Natural killer cell treated with Interleukin-12 subunit alpha and Interleukin-12 subunit beta and Interleukin-15 and Interleukin-18, amount 100 ng/mL, for 72 hours (primary cell): ENCODE data around the gene NTMT2. TPM values are rescaled to one million over a fixed set of nuclear protein-coding genes. Genes with fewer than 3 reads are reported as not detected.

Experiments used
- ATAC-seq, 2 donors: fragments of 150-1000 bp; cut with Tn5 transposase in 1 of 2; sonication (Bioruptor Pico), chemical (Tn5 transposase) in 1 of 2; 2 replicates each; pipeline ENCODE4 v1.10.0; 2021
- DNase-seq: peaks from one replicate; pipeline ENCODE4 v3.0.0; 2022; ENCODE audit warnings: low spot score
- H3K27ac Mint-ChIP-seq, 2 donors: 1 replicate in 1 of 2; 2 replicates in 1 of 2; pipeline ENCODE4 v1.8.0; 2022; ENCODE audit warnings: mixed read lengths in 2 of 2, mild to moderate bottlenecking in 1 of 2, moderate library complexity in 1 of 2
- H3K27me3 Mint-ChIP-seq, 2 donors: 1 replicate in 1 of 2; 2 replicates in 1 of 2; pipeline ENCODE4 v1.8.0; 2022; ENCODE audit warnings: mixed read lengths in 2 of 2
- H3K36me3 Mint-ChIP-seq: one replicate; pipeline ENCODE4 v1.8.0; 2022; ENCODE audit warnings: mixed read lengths
- H3K4me1 Mint-ChIP-seq, 2 donors: 1 replicate in 1 of 2; 2 replicates in 1 of 2; pipeline ENCODE4 v1.8.0; 2022; ENCODE audit warnings: low read depth in 2 of 2, mixed read lengths in 2 of 2, mild to moderate bottlenecking in 1 of 2
- H3K4me3 Mint-ChIP-seq: one replicate; pipeline ENCODE4 v1.8.0; 2022; ENCODE audit warnings: mixed read lengths
- H3K9me3 Mint-ChIP-seq: 2 replicates; pipeline ENCODE4 v1.8.0; 2022; ENCODE audit warnings: mixed read lengths
- total RNA-seq, 2 donors: library from RNA; stranded (reverse); gene quantifications; one replicate each; pipeline ENCODE4 v1.2.3, GENCODE V29; 2022

NTMT2 gene
- total RNA-seq, 2 donors from 2014 or later: not detected

GRCh38 chr1:170140371-170140770 is 5.4 kb upstream of the NTMT2 start:
- peaks cover 29 to 53% of the 10 kb centered on the region in 2 donors for H3K27me3 Mint-ChIP-seq
- peaks cover 10% of the 10 kb centered on the region for H3K9me3 Mint-ChIP-seq
- no peak overlapping the region for H3K27ac Mint-ChIP-seq
- no peak for ATAC-seq
- no peak for DNase-seq
- no peak overlapping the region for H3K4me3 Mint-ChIP-seq
- peaks cover 5% of the 10 kb centered on the region for H3K36me3 Mint-ChIP-seq
- H3K4me1 Mint-ChIP-seq: no peaks in the 10 kb centered on the region

- H3K27ac Mint-ChIP-seq: no peak overlapping the region
Measured at GRCh38 chr1:170145061-170145460, 698 bp upstream of the NTMT2 start.

GRCh38 chr1:170146720-170147263 is 1.0 kb downstream of the NTMT2 start:
- Mint-ChIP-seq H3K36me3 (peaks cover 5% of the 10 kb centered on the region), H3K9me3 (peaks cover 7% of the 10 kb centered on the region), H3K27ac (no peak overlapping the region), H3K4me1 (no peaks in the 10 kb centered on the region), H3K27me3 (peaks cover 21 to 27% of the 10 kb centered on the region in 2 donors), H3K4me3 (no peak overlapping the region)
- ATAC-seq (no peak), DNase-seq (no peak)

More at GRCh38 chr1:170145061-170145460, 698 bp upstream of the NTMT2 start:
- no peaks in the 10 kb centered on the region for H3K4me1 Mint-ChIP-seq
- DNase-seq (no peak), ATAC-seq (no peak)
- H3K9me3 Mint-ChIP-seq: peaks cover 7% of the 10 kb centered on the region
- H3K36me3 Mint-ChIP-seq: peaks cover 5% of the 10 kb centered on the region
- no peak overlapping the region for H3K4me3 Mint-ChIP-seq
- H3K27me3 Mint-ChIP-seq: peaks cover 22 to 35% of the 10 kb centered on the region in 2 donors

GRCh38 chr1:170149241-170149640 is 3.5 kb downstream of the NTMT2 start:
- peaks cover 14% of the 10 kb centered on the region for H3K36me3 Mint-ChIP-seq
- no peak overlapping the region for H3K27ac Mint-ChIP-seq
- peaks cover 19 to 34% of the 10 kb centered on the region in 2 donors for H3K27me3 Mint-ChIP-seq
- peaks cover 9% of the 10 kb centered on the region for H3K9me3 Mint-ChIP-seq
- ATAC-seq (no peak), DNase-seq (no peak)
- H3K4me3 Mint-ChIP-seq: no peak overlapping the region
- no peaks in the 10 kb centered on the region for H3K4me1 Mint-ChIP-seq

- peaks cover 17 to 27% of the 10 kb centered on the region in 2 donors for H3K27me3 Mint-ChIP-seq
Measured at GRCh38 chr1:170150016-170150415, 4.3 kb downstream of the NTMT2 start.

GRCh38 chr1:170150921-170151320 is 5.2 kb downstream of the NTMT2 start:
- ATAC-seq (no peak), DNase-seq (no peak)
- Mint-ChIP-seq H3K4me3 (no peak overlapping the region), H3K27me3 (peaks cover 15 to 25% of the 10 kb centered on the region in 2 donors), H3K36me3 (peaks cover 9% of the 10 kb centered on the region), H3K4me1 (no peaks in the 10 kb centered on the region), H3K9me3 (peaks cover 11% of the 10 kb centered on the region), H3K27ac (no peak overlapping the region)

More at GRCh38 chr1:170150016-170150415, 4.3 kb downstream of the NTMT2 start:
- Mint-ChIP-seq H3K4me1 (no peaks in the 10 kb centered on the region), H3K27ac (no peak overlapping the region), H3K4me3 (no peak overlapping the region), H3K9me3 (peaks cover 8% of the 10 kb centered on the region), H3K36me3 (peaks cover 9% of the 10 kb centered on the region)
- ATAC-seq (no peak), DNase-seq (no peak)

GRCh38 chr1:170153417-170153816 is 7.7 kb downstream of the NTMT2 start:
- no peaks in the 10 kb centered on the region for H3K4me1 Mint-ChIP-seq
- no peak overlapping the region for H3K4me3 Mint-ChIP-seq
- peaks cover 9% of the 10 kb centered on the region for H3K36me3 Mint-ChIP-seq
- peaks cover 11% of the 10 kb centered on the region for H3K9me3 Mint-ChIP-seq
- H3K27me3 Mint-ChIP-seq: peaks cover 13 to 22% of the 10 kb centered on the region in 2 donors
- H3K27ac Mint-ChIP-seq: no peak overlapping the region
- ATAC-seq: no peak
- no peak for DNase-seq

GRCh38 chr1:170155055-170155454 is 9.3 kb downstream of the NTMT2 start:
- no peak overlapping the region for H3K4me3 Mint-ChIP-seq

GRCh38 chr1:170156594-170156993 is 10.8 kb downstream of the NTMT2 start:
- no peak for DNase-seq
- Mint-ChIP-seq H3K9me3 (peaks cover 11% of the 10 kb centered on the region), H3K27me3 (peaks cover 11 to 23% of the 10 kb centered on the region in 2 donors), H3K4me3 (no peak overlapping the region), H3K36me3 (peaks cover 14% of the 10 kb centered on the region), H3K4me1 (no peaks in the 10 kb centered on the region), H3K27ac (no peak overlapping the region)
- no peak for ATAC-seq

More at GRCh38 chr1:170155055-170155454, 9.3 kb downstream of the NTMT2 start:
- DNase-seq (no peak), ATAC-seq (no peak)
- no peaks in the 10 kb centered on the region for H3K4me1 Mint-ChIP-seq
- H3K27me3 Mint-ChIP-seq: peaks cover 12 to 23% of the 10 kb centered on the region in 2 donors
- H3K9me3 Mint-ChIP-seq: peaks cover 11% of the 10 kb centered on the region
- H3K36me3 Mint-ChIP-seq: peaks cover 14% of the 10 kb centered on the region
- no peak overlapping the region for H3K27ac Mint-ChIP-seq

GRCh38 chr1:170157820-170158219 is 12.1 kb downstream of the NTMT2 start:
- ATAC-seq (no peak), DNase-seq (no peak)
- peaks cover 14% of the 10 kb centered on the region for H3K36me3 Mint-ChIP-seq
- H3K9me3 Mint-ChIP-seq: peaks cover 11% of the 10 kb centered on the region
- H3K27ac Mint-ChIP-seq: no peak overlapping the region
- no peak overlapping the region for H3K4me3 Mint-ChIP-seq
- H3K27me3 Mint-ChIP-seq: peaks cover 11 to 22% of the 10 kb centered on the region in 2 donors
- no peaks in the 10 kb centered on the region for H3K4me1 Mint-ChIP-seq

GRCh38 chr1:170162459-170163246 is 16.9 kb downstream of the NTMT2 start:
- DNase-seq (no peak), ATAC-seq (no peak)
- H3K4me1 Mint-ChIP-seq: no peaks in the 10 kb centered on the region
- no peak overlapping the region for H3K4me3 Mint-ChIP-seq
- no peaks in the 10 kb centered on the region for H3K9me3 Mint-ChIP-seq
- peaks cover 5% of the 10 kb centered on the region for H3K36me3 Mint-ChIP-seq
- peaks cover 5 to 7% of the 10 kb centered on the region in 2 donors for H3K27me3 Mint-ChIP-seq
- H3K27ac Mint-ChIP-seq: no peak overlapping the region

GRCh38 chr1:170164103-170164763 is 18.5 kb downstream of the NTMT2 start:
- no peak overlapping the region for H3K4me3 Mint-ChIP-seq
- H3K4me1 Mint-ChIP-seq: peaks cover 0 to 4% of the 10 kb centered on the region in 2 donors
- H3K27ac Mint-ChIP-seq: no peak overlapping the region
- ATAC-seq: no peak
- no peaks in the 10 kb centered on the region for H3K9me3 Mint-ChIP-seq
- H3K36me3 Mint-ChIP-seq: peaks cover 4% of the 10 kb centered on the region
- DNase-seq: no peak
- H3K27me3 Mint-ChIP-seq: peaks cover 5% of the 10 kb centered on the region in 2 donors

- no peak overlapping the region for H3K4me3 Mint-ChIP-seq
- peaks cover 5% of the 10 kb centered on the region for H3K36me3 Mint-ChIP-seq
- no peak overlapping the region for H3K27ac Mint-ChIP-seq
- no peak for ATAC-seq
- peaks cover 0 to 2% of the 10 kb centered on the region in 2 donors for H3K27me3 Mint-ChIP-seq
- H3K4me1 Mint-ChIP-seq: peaks cover 0 to 4% of the 10 kb centered on the region in 2 donors
- H3K9me3 Mint-ChIP-seq: peaks cover 5% of the 10 kb centered on the region
- DNase-seq: no peak
Measured at GRCh38 chr1:170166518-170167180, 20.9 kb downstream of the NTMT2 start.
